GOT3 (cell line): ENCODE data around the gene OR13H1.
"Not testable (repeated sequence)": the region's sequence is repeated elsewhere in the genome, so short reads cannot be mapped to it uniquely, and the experiment has no call there.

Source experiments
- DNase-seq: peaks from one replicate; lab custom pipeline; 2025; ENCODE audit warnings: mixed read lengths; lab: John Stamatoyannopoulos, UW

The OR13H1 gene, protein sequence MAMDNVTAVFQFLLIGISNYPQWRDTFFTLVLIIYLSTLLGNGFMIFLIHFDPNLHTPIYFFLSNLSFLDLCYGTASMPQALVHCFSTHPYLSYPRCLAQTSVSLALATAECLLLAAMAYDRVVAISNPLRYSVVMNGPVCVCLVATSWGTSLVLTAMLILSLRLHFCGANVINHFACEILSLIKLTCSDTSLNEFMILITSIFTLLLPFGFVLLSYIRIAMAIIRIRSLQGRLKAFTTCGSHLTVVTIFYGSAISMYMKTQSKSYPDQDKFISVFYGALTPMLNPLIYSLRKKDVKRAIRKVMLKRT

DNA sequence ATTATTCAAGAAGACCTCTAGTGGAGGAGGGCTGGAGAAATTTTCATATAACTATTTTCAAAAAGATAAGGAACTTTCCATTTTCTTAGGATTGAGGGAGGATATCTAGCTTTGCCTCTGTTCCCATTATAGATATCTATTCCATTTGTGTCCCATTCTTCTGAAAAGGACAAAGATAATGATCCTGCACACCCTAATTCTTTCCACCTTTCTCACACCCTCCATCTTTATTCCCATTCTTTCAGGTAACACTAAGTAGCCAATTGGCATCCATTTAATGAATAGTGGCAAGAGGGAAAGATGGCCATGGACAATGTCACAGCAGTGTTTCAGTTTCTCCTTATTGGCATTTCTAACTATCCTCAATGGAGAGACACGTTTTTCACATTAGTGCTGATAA is at the start of gene OR13H1:
Gene OR13H1 (plus strand): TSS at position 301 of the 400 bp plus-strand sequence. CDS start 0 bp downstream, at position 301.
- no peak for DNase-seq

DNA sequence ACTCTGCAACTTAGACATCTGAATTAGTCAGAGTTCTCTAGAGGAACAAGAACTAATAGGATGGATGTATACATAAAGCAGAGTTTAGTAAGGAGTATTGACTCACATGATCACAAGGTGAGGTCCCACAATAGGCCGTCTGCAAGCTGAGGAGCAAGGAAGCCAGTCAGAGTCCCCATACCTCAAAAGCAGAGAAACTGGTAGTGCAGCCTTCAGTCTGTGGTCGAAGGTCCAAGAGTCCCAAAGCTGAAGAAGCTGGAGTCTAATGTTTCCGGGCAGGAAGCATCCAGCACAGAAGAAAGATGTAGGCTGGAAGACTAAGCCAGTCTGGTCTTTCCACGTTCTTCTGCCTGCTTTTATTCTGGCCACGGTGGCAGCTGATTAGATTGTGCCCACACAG is 42.3 kb upstream of the OR13H1 start:
- not testable (repeated sequence) for DNase-seq

DNA sequence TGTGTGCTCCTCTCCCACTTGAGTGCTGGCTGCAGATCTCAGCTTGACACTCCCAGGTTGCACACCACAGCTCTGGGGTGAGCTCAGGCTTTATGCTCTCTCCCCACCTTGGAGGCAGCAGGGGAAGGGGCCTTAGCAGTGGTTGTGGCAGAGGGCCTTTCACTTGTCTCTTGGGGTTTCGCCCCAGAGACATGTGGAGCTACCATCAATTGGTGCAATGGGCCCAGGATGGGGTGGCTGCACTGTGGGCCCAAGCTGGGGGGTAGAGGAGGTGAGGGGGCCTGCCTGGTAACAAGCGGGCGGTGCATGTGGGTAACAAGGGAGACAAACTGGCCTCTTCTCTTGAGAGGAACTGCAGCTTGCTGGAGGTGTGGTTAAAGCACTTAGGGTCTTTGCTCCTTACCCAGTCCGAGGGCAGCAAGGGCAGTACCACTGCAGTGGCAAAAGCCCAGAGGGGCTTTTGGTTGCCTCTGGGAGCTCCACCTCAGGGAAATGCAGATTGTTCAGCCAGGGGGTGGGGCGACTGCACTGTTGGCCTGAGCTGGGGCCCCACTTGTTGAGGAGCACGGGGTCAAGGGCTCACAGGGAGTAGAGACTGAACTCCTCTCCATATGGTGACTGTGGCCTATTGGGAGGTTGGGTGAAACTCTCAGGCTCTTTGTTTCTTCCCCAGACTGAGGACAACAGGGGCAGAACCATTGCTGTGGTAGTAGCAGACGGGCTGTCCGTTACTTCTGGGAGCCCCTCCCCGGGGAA is 30.5 kb upstream of the OR13H1 start:
- no peak for DNase-seq

- DNase-seq: no peak
Measured at GRCh38 chrX:131521824-131522223, 22.1 kb upstream of the OR13H1 start.

DNA sequence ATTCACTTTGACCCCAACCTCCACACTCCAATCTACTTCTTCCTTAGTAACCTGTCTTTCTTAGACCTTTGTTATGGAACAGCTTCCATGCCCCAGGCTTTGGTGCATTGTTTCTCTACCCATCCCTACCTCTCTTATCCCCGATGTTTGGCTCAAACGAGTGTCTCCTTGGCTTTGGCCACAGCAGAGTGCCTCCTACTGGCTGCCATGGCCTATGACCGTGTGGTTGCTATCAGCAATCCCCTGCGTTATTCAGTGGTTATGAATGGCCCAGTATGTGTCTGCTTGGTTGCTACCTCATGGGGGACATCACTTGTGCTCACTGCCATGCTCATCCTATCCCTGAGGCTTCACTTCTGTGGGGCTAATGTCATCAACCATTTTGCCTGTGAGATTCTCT is 344 bp downstream of the OR13H1 start:
- DNase-seq: no peak

DNA sequence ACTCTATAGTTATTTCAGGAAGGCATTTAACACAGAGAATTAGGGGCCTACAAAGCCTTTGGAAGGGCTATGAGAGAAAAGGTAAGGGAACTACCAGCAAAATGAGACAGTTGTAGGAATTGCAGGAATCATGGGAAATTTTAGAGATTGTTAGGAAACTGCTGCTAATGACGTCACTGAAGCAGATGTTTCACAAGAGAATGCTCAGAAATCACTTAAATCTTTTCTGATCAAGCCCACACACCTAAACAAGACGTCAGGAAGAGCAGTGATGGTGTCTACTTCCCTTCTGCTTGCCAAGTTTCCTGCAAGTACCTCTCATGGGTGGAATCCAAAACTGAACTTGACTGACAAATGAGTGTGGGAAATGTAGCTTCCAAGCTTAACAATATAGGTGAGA is 5.1 kb downstream of the OR13H1 start:
- DNase-seq: no peak

DNA sequence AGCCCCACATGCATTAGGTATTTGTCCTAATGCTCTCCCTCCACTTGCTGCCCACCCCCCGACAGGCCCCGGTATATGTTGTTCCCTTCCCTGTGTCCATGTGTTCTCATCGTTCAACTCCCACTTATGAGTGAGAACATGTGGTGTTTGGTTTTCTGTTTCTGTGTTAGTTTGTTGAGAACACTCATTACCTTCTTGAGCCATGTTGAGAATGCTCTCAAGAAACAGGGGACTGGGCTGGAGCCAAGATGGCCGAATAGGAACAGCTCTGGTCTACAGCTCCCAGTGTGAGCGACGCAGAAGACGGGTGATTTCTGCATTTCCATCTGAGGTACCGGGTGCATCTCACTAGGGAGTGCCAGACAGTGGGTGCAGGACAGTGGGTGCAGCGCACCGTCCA is 8.6 kb downstream of the OR13H1 start:
- not testable (repeated sequence) for DNase-seq

DNA sequence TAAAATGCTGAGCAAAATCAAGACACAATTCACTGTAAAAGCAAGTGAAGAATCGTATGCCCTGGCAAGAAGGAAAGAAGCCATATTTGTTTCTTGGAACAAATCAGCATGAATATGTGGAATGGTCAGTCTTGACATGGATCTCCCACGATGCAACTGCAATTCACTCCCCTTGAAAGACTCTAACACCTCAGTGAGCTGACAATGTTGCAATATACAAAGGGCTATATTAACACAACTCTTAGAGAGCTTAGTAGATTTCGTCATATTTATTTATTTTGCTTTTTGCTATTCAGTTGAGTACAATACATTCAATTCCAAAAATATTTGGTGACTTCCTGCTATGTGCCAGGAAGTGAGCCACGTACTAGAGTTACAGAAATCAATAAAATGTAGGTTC is 14.7 kb downstream of the OR13H1 start:
- no peak for DNase-seq

DNA sequence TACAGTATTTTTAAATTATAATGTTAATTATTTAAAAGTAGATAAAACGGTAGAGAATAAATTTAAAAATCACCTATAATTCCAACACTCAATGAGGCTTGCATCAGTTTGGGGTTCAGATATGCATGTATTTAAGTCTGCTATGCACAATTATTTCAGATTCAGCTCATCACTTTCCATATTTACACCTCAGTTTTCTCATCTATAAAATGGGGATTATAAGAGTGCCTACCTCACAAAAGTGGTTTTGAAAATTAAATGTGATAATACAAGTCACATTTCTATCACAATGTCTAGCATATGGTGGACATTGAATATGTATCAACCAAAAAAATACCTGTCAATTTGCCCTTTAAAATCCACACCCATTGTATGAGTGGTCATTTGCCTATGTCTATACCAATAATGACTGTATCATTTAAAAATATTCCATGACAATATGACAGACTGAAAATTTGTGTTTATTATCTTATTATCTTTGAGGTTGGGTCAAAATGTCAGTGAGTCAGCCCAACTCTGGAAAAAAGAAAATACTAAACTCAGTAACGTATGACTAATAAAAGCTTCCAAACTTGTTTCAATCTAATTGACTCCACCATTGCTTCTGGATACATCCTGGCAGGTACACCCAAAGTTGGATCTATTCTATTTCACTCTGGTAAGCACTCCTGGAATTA is 20.8 kb downstream of the OR13H1 start:
- DNase-seq: no peak

DNA sequence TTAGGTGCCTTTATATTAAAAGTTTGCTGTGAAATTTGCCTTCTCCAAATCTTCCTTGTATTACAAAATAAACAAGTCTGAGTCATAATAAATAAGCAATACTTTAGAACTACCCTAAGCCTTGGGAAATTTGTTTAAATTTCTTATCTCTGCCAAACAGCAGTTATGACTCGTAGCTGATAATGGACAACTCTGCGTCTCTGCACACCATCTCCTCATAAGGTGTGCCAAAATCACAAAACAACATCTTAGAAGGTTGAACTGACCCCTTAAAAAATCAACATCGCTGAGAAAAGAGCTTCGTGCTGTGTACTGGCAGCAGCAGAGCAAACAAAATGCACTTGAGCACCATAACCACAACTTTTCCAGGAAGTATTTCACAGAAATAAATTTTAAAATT is 22.0 kb downstream of the OR13H1 start:
- DNase-seq: no peak

DNA sequence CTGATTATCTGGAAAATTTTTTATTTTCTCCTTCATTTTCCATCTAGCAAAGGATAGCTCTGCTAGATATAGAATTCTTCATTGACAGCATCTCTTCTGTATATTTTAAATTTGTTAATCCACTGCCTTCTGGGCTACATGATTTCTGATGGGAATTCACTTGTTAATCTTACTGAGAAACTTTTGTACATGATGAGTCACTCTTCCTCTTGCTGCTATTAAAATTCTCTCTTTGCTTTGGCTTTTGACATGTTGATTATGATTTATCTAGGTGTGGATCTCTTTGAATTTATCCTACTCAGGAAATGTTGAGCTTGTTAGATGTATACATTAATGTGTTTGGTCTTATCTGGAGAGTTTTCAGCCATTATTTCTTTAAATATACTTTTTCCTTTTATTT is 27.5 kb downstream of the OR13H1 start:
- no peak for DNase-seq

- no peak for DNase-seq
Measured at GRCh38 chrX:131572372-131573014, 28.6 kb downstream of the OR13H1 start.

DNA sequence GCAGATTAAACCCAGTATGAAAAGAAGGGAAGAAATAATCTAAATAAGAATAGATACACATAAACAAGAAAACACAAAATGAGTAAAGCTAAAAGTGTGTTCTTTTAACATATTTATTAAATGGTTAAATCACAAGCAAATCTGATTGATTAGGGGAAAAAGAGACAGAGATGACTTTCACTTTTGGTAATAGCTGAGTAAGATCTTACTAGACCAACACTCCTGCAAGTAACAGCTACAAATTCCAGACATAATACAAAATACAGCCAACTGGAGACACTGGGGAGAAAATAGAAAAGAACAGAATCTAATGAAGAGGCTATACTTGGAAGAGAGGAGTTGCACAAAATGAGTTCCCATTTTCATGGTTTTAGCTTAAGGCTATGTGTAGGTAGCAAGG is 33.5 kb downstream of the OR13H1 start:
- no peak for DNase-seq

DNA sequence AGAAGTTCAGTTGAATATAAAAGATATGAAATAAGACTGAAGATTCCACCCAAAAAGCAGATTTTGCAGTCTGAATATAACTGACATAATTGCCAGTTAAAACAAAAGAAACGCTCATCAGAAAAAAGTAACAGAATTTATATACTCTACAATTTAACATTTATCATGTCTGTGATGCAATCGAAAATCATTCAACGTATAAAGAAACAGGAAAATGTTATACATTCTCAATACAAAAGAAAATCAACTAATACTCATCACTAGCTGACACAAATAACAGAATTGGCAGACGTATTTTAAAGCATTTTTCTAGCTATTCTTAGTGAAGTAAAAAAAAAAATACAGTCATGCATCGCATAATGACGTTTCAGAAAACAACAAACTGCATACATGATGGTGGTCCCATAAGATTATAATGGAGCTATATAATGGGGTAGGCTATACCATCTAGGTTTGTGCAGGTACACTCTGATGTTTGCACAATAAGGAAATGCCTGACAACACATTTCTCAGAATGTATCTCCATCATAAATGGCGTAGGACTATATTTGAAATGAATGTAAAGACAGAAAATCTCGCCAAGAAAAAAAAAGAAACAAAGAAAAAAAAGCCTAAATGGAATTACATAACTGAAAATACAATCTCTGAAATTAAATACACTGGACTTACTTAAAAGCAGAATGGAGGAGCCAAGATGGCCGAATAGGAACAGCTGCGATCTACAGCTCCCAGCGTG is 34.3 kb downstream of the OR13H1 start:
- DNase-seq: no peak

DNA sequence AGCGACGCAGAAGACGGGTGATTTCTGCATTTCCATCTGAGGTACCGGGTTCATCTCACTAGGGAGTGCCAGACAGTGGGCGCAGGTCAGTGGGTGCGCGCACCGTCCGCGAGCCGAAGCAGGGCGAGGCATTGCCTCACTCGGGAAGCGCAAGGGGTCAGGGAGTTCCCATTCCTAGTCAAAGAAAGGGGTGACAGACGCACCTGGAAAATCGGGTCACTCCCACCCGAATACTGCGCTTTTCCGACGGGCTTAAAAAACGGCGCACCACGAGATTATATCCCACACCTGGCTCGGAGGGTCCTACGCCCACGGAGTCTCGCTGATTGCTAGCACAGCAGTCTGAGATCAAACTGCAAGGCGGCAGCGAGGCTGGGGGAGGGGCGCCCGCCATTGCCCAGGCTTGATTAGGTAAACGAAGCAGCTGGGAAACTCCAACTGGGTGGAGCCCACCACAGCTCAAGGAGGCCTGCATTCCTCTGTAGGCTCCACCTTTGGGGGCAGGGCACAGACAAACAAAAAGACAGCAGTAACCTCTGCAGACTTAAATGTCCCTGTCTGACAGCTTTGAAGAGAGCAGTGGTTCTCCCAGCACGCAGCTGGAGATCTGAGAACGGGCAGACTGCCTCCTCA is 35.0 kb downstream of the OR13H1 start:
- DNase-seq: not testable (repeated sequence)

DNA sequence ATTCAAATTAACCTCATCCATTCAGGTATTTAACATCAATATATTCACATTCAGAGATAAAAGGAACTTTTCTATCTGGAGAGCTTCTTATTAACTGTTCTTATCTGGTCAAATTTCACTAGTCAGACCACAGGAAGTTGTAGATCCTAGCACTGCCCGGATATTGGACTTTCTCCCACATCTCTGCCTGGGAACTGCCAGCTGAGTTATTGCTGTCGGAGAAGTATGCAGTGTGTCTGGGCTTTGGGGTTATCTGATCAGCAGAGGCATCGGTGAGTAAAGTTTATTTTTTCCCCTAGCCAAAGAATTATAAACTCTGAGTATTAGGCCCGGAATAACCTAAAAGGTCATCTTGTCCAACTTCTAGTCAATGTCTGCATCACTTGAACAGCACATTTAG is 45.1 kb downstream of the OR13H1 start:
- DNase-seq: no peak
